HG02763 (cell line): ENCODE measurements around the gene CACNA1D.
"Not testable (repeated sequence)": the region's sequence is repeated elsewhere in the genome, so short reads cannot be mapped to it uniquely, and the experiment has no call there.

Source experiments
- ATAC-seq: cut with Tn5 transposase; IDR thresholded peaks from one replicate; pipeline ENCODE4 v1.9.1; 2021; ENCODE audit warnings: mild to moderate bottlenecking, moderate library complexity; ENCODE audit not compliant: unreplicated experiment

The CACNA1D gene

DNA sequence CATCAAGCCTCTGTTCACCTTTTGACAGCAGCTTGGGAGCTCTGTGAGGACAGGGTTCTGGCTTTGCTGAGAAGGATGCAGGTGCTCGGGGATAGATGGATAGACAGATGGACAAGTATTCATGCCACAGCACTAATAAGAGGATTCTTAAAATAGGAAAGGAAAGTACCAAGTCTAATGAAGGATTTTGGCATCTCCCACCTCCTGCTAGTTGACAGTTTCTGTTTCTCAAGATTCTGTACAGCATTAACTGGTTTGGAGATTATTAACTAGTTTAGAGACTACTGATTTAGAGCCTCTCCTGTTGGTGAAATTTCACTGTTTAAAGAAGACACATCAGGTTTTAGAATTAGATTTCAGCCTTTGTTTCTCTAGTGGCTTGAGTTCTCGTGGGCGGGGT is 152.3 kb downstream of the CACNA1D start:
- no peak for ATAC-seq

DNA sequence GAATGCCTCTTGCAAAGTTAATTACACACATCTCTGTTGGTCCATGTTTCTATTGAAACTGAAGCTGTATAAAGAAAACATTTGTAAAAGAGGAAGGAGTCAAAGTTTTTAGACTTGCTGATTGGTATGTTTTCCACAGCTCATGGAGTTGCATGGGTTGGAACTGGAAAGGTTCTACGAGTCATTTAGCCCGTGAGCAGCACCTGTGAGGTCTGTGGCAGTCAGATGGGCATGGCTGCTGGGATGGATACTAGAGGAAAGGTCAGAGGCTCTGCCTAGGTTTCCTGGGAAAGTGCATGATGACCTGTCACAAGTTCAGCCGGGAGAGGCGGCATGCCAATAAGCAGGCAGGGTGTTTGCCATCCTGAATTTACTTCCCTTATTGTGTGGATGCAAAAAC is 155.4 kb downstream of the CACNA1D start:
- no peak for ATAC-seq

DNA sequence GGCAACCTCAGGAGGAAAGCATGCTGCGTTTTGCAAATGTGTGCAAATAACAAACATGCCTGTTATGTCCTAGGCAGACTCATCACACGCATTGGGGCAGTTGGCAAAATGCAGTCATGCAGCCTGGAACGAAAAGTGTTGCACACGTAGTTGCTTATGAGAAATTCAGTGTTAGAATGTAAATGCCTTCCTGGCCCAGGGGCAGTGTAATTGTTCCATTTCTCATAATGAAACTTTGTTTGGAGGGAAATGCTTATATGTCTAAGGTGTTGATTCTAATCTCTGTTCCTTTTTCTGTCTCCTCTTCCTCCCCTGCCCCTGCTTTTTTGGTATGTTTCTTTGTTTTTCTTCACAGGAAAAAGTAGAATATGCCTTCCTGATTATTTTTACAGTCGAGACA is 156.0 kb downstream of the CACNA1D start:
- ATAC-seq: peak; percentile 69

DNA sequence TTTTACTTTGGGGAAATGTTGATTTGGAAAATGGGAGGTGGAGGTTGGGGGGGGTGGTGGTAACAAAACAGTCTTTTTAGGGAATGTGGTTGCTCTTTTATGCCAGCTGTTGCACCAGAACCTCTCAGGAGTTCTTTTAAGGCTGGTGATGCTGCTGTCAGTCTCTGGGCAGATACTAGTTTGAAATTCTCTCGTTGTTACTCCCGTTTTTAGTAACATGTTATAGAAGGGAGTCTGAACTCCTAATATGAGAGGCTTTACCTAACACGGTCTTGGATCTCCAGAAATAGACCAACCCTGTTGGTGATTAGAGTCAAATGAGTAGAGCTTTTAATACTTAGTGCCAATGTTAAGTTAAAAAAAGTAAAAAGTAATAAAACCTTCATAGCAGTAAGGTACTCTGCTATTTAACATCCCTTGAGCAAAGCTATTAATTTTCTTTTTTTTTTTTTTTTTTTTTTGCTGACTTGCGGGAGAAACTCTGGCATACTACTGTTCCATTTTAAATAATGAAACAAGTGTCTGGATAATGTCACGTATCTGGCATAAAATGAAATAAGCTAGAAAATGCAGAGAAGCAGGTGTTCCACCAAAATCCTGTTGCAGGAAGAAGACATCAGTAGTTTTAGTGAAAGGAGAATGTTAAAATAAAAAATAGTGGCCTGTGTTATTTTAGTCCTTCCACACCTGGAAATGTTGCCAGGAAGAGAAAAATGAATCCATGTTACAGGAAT is 156.7 kb downstream of the CACNA1D start:
- ATAC-seq: no peak

DNA sequence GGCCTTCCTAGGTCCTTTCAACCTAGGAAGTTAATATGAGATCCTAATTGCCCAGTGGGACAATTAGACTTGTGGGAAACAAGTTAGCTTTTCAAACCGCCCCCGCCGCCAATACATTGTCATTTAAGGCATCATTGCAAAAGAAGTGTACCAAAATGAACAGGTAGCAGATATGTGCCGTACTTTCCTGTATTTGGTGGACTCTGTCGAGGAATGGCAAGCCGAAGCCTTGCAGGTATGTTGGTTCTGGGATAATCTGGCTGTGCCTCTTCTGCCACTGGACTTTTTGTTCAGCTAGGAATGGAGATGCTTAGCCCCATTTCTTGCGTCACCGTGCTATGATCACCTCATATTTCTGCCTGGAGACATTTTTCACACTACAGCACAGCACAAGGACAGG is 157.5 kb downstream of the CACNA1D start:
- ATAC-seq: no peak

DNA sequence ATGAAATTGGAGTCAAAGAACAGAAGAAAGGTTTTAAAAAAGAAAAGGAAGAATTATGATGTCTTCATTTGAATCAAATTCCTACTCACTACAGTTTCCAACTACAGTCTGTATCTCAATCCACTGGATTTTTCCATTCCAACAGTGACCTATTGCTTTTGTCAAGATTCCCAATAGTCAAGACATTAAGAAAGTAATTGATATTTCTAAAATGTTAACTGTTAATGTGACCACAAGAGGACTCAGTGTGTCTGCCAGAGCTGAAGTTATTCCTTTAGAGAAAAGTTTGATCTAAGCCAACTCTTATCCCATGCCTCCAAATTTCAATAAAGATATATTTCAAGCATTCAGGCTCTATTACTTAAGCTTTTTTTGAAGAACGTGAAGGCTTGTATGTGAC is 163.2 kb downstream of the CACNA1D start:
- ATAC-seq: no peak

DNA sequence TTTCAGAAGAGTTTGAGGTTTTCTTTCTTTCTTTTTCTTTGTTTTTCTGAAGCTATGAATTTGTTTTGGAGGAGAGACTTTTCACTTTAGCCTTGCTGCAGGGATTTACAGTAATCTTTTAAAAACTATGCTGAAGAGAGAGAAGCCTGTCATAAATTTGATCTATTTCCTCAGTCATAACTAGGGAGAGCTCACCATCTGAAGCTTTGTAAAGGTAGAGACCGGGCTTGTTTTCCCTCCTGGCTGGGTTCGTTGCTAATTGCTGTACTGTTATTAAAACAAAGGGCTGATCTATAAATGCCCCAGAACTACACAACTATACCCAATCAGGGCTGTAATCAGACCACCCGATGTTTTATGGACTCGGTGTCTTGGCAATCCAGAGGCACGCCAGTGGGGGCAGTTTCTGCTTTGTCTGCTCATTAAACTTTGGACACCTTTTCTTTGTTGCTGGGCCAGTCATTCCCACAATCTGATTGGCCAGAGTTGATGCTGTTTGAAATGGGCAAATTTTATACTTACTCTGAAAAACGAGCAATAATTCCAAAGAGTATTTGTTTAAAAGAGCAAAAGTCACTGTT is 164.3 kb downstream of the CACNA1D start:
- no peak for ATAC-seq

DNA sequence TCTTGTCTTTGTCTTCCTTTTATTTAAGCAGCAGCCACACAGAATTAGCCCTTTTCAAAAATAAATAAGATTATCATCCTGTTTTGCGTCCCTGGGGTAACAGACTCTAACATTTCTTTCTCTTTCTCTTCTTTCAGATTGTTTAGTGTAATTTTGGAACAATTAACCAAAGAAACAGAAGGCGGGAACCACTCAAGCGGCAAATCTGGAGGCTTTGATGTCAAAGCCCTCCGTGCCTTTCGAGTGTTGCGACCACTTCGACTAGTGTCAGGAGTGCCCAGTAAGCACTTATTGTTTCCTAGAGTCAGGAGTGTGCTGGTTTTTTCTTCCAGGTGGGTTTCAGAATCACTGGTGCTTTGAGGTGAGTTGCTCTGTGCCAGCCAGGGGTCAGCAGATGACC is 165.6 kb downstream of the CACNA1D start:
- ATAC-seq: no peak

DNA sequence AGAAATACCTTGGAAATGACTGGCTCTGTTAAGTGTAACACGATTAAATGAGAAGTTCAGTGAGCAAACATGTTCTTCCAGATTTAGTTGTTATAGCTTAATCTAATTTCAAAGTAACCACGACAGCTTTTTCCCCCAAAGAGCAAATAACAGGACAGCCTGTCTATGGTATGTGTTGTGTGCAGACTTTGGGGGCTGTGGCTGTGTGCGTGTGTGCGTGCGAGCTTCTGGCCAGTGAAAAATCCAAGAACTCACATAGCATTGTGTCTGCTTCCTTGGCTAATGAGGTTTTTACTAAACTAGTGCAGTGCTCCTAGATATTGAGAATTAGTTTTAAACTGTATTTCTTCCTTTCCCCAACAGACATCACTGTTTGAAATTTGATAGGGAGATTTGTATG is 167.1 kb downstream of the CACNA1D start:
- no peak for ATAC-seq

DNA sequence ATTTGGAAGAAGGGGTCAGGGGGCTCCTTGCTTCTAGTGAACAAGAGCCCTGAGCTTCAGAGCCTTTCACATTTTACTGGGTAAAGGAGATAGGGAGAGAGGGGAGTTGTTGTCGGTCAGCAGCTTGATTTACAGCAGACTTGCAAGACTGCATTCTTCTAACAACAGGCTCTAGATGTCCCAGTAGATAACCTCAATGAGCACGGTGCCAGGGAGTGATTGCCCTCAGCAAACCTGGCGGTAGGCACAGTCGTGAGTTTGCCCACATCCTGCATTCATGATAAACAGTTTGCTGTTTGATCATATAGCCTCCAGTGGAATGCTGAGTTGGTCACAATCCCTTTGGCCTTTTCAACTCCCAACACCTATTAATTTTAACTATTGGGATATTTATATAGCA is 170.4 kb downstream of the CACNA1D start:
- ATAC-seq: not testable (repeated sequence)

DNA sequence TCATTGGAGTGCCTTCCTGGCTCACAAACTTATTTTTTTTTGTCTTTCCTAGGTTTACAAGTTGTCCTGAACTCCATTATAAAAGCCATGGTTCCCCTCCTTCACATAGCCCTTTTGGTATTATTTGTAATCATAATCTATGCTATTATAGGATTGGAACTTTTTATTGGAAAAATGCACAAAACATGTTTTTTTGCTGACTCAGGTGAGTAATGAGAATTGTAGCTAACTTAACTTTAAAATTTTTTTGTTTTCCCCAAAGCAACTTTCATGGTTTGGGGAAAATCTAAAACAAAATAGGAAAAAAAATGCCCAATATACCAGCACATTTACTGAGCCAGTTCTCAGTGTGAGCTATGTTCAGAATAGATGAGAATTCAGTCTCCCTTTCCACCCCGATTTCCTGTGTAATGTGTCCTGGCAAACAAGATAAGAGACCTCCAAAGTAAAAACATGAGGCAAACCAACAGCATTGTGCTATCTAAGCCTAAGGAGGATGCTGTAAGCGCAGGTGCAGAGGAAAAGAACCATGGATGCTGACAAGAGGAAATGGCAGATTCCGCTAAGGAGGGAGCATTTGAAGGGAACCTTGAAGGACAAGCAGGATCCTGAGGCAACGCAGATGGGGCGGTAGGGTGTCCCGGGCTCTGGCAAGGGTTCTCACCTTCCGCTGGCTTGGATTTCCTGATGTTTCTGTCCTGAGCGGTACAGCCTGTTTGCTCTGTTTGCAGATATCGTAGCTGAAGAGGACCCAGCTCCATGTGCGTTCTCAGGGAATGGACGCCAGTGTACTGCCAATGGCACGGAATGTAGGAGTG is 171.4 kb downstream of the CACNA1D start:
- no peak for ATAC-seq

DNA sequence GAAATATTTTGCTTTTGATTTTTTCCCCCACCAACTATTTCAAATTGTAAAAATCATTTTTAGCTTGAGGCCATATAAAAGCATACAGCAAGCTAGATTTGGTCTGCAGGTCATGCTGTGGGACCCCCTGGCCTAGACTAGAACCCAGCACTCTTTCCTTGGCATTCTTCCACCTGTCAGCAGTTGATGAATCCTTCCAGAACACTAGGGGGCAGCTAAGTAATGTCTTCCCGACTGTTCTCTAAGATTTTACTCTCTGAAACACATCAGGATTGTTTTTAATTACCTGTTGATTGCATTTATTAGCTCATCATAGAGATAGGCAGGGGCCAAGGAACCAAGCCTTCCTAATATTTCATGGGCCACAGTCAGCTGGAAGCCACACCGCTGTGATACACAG is 174.5 kb downstream of the CACNA1D start:
- no peak for ATAC-seq

DNA sequence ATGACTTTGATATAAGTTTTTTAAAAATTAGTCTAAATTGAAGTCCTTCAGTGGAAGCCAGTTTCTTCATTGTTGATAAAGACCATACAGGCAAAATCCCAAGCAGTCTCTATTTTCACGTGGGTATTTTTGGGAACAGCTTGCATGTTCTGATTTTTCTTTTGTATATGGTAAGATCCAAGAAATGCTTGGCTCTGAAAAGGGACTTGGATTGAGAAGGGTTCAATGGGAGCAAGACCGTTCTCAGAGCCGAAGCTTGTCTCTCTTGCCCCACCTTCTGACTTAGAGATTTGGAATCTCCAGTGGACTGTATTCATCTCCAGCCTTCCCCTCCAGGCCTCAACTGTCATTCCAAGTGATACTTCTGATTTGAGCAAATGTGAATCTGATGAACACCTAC is 176.3 kb downstream of the CACNA1D start:
- no peak for ATAC-seq

DNA sequence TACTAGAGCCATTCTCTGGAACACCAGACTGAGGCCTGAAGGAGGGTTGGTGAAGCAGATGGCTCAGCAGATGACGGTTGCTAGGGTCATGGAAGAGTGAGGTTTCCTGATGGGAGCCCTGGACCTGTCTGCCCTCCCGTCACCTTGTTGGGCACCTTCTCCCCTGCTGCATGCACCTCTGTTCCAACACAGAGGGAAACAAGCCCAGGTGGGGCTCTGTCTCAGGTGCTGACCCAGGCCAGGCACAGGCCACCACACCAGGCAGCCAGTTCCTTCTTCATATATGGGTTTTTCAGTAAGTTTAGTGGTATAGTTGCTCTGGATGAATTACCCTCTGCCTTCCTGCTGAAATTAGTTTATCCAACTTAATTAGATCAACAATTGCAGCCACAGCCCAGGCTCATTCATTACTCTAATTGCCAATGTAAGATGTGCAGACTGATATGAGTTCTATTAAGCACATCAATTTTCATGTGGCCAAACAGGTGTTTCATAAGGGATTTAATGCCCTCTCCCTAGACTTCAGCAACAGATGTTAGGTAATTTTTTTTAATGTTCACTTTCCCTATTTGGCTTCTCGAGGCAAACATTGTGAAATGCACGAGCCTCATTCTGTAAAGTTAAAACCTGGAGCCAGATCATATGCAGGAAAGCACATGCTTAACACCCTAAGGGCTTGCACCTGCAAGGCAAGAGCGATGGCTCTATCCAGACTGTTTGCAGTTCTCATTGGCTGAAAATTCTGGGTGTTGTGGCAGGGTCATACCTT is 177.0 kb downstream of the CACNA1D start:
- no peak for ATAC-seq

DNA sequence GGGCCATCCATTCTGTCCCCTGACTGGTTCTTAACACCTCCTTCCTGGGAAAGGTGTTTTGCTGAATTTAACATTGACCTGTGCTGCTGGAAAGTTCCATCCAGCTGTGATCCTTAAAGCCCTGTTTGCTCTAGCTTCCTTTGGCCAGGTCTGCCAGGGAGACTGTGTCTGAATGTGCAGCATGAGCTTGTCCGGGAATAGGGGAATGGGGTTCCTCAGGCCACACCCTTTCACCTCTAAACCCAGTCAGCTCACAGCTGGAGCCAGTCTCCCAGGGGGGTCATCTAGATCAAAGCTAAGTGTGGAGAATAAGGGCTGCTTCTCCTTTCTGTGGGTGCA is 177.5 kb downstream of the CACNA1D start:
- ATAC-seq: no peak

DNA sequence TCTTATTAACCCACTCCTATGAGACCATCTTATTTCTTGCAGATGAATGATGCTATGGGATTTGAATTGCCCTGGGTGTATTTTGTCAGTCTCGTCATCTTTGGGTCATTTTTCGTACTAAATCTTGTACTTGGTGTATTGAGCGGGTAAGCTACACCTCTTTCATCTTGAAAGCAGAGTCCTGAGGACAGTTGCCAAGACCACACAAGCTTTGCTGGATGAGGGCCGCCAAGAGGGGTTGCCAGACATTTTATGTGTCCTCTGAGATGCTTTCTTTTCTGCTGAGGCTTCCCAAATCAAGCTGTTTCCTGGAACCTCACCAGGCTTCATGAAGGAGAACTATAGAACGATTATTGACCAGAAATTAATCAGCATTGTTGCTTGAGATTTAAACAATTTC is 178.6 kb downstream of the CACNA1D start:
- no peak for ATAC-seq

DNA sequence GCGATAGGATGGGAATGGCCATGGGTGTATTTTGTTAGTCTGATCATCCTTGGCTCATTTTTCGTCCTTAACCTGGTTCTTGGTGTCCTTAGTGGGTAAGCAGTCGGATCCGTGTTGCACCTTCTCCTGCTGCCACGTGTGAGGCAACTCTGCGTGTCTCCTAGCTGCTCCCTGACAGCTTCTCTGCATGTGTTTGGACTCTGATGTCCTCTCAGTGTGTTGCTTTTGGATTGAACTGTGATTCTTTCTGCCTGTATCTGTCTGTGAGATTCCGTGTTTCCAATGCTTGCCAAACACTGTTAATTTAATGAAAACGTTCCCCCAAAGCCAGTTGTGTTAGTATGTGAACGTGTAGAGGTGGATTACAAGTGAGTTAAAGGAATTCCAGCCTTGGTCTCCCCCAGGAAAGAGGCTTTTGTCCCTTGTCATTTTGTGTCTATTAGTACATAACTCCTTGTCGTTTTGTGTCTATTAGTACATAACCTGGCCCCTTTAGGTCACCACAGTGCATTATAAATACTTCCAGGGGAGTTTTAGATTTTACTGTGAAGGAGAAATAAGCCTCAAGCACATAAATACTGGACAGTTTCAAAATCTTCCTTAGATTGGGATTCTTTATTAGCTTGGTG is 179.4 kb downstream of the CACNA1D start:
- ATAC-seq: no peak

DNA sequence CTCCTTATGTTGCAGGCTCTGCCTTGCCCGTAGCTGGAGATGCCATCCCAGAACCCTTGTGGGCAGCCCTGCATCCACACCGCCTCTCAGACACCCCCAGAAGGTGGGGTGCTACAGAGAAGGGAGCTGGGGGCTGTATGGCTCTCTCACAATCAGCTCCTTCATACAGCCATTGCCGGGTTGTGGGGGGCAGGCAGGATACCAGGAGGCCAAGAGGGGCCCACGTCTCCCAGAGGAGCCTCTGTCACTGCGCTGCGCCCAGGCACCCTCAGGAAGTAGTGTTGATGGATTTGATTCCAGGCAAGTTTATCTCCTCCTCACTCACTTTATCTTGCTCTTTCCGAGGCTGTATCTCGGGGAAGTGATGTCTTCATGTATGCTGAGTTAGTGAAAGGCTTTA is 180.2 kb downstream of the CACNA1D start:
- ATAC-seq: no peak

DNA sequence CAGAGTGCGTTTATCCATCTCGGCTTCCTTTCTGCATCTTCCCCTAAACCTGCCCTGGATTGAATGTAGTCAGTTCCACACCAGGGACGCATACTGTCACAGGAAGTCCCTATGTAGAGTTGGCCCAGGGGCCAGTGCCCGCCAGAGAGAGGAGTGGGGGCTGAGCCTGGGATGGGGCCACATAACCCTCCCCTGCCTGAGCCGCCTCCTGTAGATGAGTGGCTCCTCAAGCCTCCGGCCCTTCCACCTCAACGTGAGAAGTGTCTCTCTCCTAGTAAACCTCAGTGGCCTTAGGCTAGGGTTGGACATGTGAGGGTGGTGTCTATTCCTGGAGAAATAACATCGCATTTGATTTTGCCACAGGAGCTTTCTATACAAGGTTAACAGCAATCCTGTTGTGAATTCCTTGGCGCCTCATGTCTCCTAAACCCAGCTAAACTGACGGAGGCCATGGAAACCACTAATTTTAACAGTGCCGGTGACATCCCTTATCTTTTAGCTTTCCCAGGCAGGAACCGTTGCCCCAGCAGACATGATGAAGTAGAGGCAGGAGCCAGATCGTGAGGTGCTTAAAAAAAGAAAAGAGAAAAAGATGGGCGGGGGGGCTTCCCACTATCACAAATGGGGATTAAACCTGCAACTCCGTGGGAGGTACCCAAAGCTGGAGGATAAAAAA is 180.7 kb downstream of the CACNA1D start:
- no peak for ATAC-seq

DNA sequence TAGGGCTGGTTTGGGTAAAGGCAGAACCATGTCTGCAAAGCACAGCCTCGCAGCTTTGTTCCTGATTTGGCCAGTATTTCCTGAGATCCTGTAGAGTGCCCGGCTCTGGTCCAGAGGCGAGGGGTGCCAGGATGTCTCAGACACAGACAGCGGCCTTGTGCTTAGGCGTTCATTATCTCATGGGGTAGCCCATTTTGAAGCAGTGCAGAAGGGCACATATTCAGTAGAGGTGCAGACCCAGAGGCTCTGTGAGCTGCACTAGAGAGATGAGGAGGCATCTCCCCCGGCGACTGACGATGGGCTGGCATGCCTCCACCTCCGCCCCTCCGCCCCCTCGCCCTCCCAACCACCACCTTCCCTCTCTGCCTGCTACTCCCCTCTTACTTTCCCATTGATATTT is 181.5 kb downstream of the CACNA1D start:
- no peak for ATAC-seq
